Keratinocyte (primary cell): ENCODE measurements around the gene TAPT1. TPM values are rescaled to one million over a fixed set of nuclear protein-coding genes. Genes with fewer than 3 reads are reported as not detected.

Source experiments
- DNase-seq: peaks from one replicate; pipeline ENCODE4 v3.0.0-alpha.2; 2011; ENCODE audit warnings: low read depth, missing footprints, low spot score
- FAIRE-seq: peaks from 2 replicates; lab custom pipeline; 2011; peaks lifted over from hg19 to GRCh38; lab: Jason Lieb, UNC
- H2AFZ ChIP-seq: 2 replicates; pipeline ENCODE4 v1.6.0; 2012; ENCODE audit warnings: low read length, control low read depth, inconsistent platforms; ENCODE audit not compliant: control insufficient read depth
- H3K27ac ChIP-seq: 2 replicates; pipeline ENCODE4 v1.5.1; 2011; ENCODE audit warnings: low read length; ENCODE audit not compliant: control insufficient read depth, insufficient read depth
- H3K27me3 ChIP-seq: 3 replicates; pipeline ENCODE4 v1.6.0; 2011; ENCODE audit warnings: low read length; ENCODE audit not compliant: control insufficient read depth, insufficient read depth; ENCODE audit errors: extremely low read depth
- H3K36me3 ChIP-seq, 2 experiments: 2 replicates in 1 of 2; 3 replicates in 1 of 2; pipeline ENCODE4 v1.5.1; 2011; ENCODE audit warnings: low read length in 2 of 2, mild to moderate bottlenecking in 1 of 2; ENCODE audit not compliant: control insufficient read depth in 2 of 2, insufficient read depth in 2 of 2; ENCODE audit errors: extremely low read depth in 1 of 2
- H3K4me1 ChIP-seq: 3 replicates; pipeline ENCODE4 v1.5.1; 2011; ENCODE audit warnings: low read length; ENCODE audit not compliant: control insufficient read depth, insufficient read depth; ENCODE audit errors: extremely low read depth
- H3K4me2 ChIP-seq: 3 replicates; pipeline ENCODE4 v1.6.0; 2011; ENCODE audit warnings: low read depth, low read length; ENCODE audit not compliant: control insufficient read depth, insufficient read depth; ENCODE audit errors: extremely low read depth
- H3K4me3 ChIP-seq, 3 experiments: fragments of 200-600 bp in 1 of 3; sonication (generic) in 1 of 3; 2 replicates in 2 of 3; 3 replicates in 1 of 3; pipeline ENCODE4 v1.5.1; 2011 to 2016; ENCODE audit warnings: low read length in 3 of 3, mild to moderate bottlenecking in 3 of 3, control low read depth in 2 of 3, inconsistent platforms in 1 of 3, low read depth in 1 of 3, mixed read lengths in 1 of 3, mixed run types in 1 of 3, moderate library complexity in 1 of 3; ENCODE audit not compliant: control insufficient read depth in 2 of 3, insufficient read depth in 2 of 3; ENCODE audit errors: extremely low read depth in 1 of 3
- H3K79me2 ChIP-seq: 2 replicates; pipeline ENCODE4 v1.6.0; 2012; ENCODE audit warnings: low read length; ENCODE audit not compliant: control insufficient read depth, insufficient read depth
- H3K9ac ChIP-seq: 3 replicates; pipeline ENCODE4 v1.6.0; 2011; ENCODE audit warnings: low read length; ENCODE audit not compliant: control insufficient read depth, insufficient read depth; ENCODE audit errors: extremely low read depth
- H3K9me1 ChIP-seq: 3 replicates; pipeline ENCODE4 v1.6.0; 2011; ENCODE audit warnings: low read length; ENCODE audit not compliant: control insufficient read depth, insufficient read depth; ENCODE audit errors: extremely low read depth
- H3K9me3 ChIP-seq: 2 replicates; pipeline ENCODE4 v1.5.1; 2012; ENCODE audit warnings: low read depth, low read length; ENCODE audit not compliant: control insufficient read depth
- H4K20me1 ChIP-seq: 3 replicates; pipeline ENCODE4 v1.6.0; 2011; ENCODE audit warnings: low read length; ENCODE audit not compliant: control insufficient read depth, insufficient read depth; ENCODE audit errors: extremely low read depth
- EZH2 ChIP-seq: IDR thresholded peaks from one replicate; pipeline ENCODE4 v1.6.1; 2012; ENCODE audit warnings: inconsistent platforms, mild to moderate bottlenecking, low read length, moderate library complexity
- dilution Hi-C: fragments of 300-500 bp; cut with MboI; formaldehyde crosslinking; loops from one replicate; pipeline ENCODE4 v1.7.0; 2020; ENCODE audit warnings: low sequenced_read_pairs; ENCODE audit not compliant: extremely low pct_ligation_motif_present
- polyA plus RNA-seq, 5 experiments: library from polyadenylated mRNA; depleted of rRNA in 3 of 5; stranded (reverse) in 3 of 5; stranded (forward) in 1 of 5; unstranded in 1 of 5; fragments of >200 nt; gene quantifications; 1 replicate in 1 of 5; 2 replicates in 3 of 5; 3 replicates in 1 of 5; pipeline versions ENCODE4 v1.2.1 to v1.2.3, GENCODE V29; 2011 to 2012; ENCODE audit warnings: missing spikeins in 2 of 5, low read depth in 1 of 5, low replicate concordance in 1 of 5
- TF ChIP-seq, protein P1 (sequence below), 3 experiments: IDR thresholded peaks in 1 of 3; conservative IDR thresholded peaks in 1 of 3; optimal IDR thresholded peaks in 1 of 3; 2 replicates in 2 of 3; 3 replicates in 1 of 3; pipeline versions ENCODE3 to v1.5.1; 2011; ENCODE audit warnings: low read length in 3 of 3, mild to moderate bottlenecking in 3 of 3, moderate library complexity in 2 of 3, control low read depth in 1 of 3, inconsistent platforms in 1 of 3; ENCODE audit not compliant: insufficient read depth in 2 of 3; ENCODE audit errors: extremely low read depth in 1 of 3

TAPT1 gene
- polyA plus RNA-seq, 1 donor (not counting 4 experiments of a cell fraction or from before 2014, with no cell fraction given) = 10.7 TPM

DNA sequence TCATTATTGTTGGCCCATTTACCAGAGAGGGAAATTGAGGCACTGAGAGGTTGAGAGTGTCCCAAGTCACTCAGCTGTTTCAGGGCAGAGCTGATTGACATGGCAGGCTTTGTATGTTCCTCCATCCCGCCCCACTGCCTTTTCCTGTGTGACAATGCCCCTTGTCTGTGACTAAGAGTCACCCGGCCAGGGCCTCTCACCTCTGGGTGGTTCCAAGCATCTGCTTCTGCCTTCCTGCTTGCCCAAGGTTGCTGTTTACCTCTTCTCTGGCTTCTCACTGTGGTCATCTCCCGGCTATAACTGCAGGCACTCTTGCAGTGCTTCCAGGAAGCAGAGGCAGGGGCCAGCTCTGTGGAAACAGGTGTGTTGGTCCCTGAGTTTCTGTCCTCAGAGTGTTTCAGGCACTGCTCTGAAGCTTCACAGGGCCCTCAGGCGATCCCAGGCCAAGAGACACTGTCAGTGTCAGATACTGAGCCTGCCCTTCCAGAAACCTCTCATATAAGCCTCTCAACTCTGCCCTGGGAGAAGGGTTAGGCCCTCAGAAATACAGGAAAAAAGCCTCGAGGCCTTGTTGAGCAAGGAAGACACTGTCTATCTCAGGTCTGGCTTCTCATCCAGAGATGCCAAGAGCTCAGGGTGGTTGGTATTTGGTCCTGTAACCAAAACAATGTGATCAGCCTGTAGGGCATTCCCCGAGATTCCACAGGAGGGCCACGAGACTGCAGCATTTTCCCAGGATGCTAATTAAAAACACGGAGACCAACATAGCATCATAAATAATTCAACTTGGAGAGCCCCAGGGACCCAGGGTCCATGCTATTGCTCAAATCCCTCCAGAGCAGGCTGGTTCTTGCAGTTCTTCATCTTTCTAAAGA lies 100.5 kb downstream of the TAPT1 start:
- Histone ChIP-seq H3K79me2 (no peaks in the 10 kb centered on the region), H3K9me3 (no peaks in the 10 kb centered on the region), H4K20me1 (no peaks in the 10 kb centered on the region), H3K9ac (no peak overlapping the region), H3K27ac (no peak overlapping the region), H2AFZ (no peak overlapping the region), H3K36me3 (no peaks in the 10 kb centered on the region), H3K4me3 (no peak overlapping the region), H3K4me2 (no peak overlapping the region), H3K9me1 (no peaks in the 10 kb centered on the region), H3K4me1 (no peaks in the 10 kb centered on the region), H3K27me3 (peaks cover 11% of the 10 kb centered on the region)
- DNase-seq (no peak), FAIRE-seq (no peak)
- TF ChIP-seq, protein P1, sequence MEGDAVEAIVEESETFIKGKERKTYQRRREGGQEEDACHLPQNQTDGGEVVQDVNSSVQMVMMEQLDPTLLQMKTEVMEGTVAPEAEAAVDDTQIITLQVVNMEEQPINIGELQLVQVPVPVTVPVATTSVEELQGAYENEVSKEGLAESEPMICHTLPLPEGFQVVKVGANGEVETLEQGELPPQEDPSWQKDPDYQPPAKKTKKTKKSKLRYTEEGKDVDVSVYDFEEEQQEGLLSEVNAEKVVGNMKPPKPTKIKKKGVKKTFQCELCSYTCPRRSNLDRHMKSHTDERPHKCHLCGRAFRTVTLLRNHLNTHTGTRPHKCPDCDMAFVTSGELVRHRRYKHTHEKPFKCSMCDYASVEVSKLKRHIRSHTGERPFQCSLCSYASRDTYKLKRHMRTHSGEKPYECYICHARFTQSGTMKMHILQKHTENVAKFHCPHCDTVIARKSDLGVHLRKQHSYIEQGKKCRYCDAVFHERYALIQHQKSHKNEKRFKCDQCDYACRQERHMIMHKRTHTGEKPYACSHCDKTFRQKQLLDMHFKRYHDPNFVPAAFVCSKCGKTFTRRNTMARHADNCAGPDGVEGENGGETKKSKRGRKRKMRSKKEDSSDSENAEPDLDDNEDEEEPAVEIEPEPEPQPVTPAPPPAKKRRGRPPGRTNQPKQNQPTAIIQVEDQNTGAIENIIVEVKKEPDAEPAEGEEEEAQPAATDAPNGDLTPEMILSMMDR (optimal IDR thresholded peaks at IDR 0.05 in 1 of 3, IDR thresholded peaks at IDR 0.05 in 1 of 3, conservative IDR thresholded peaks at IDR 0.05 in 1 of 3; ENCODE audit: extremely low read depth in 1 of 3, insufficient read depth in 2 of 3, low read length in 3 of 3) = no peak
- TF ChIP-seq EZH2 = no peak
- dilution Hi-C loops = no loop called here

DNA sequence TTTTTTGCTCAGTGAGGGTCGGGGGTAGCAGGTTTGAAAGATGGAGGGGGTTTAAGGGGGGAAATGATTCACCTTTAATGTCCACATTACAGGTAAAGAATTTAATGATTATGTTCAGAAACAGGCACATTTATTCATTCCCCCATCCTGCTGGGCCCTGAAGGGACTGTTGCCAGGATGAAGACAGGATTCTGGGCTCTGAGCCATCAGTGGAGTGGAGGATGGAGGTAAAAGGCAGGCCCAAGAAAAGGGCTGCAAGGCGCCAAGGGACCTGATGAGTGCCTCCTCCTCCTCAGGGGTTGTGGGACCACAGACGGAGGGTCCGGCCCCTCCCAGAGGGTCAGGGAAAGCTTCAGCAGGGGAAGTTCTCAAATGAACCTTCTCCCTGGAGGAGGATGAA lies 102.0 kb downstream of the TAPT1 start:
- Histone ChIP-seq H3K27ac (no peak overlapping the region), H3K36me3 (no peaks in the 10 kb centered on the region), H3K27me3 (peaks cover 11% of the 10 kb centered on the region), H3K4me3 (no peak overlapping the region), H3K9me3 (no peaks in the 10 kb centered on the region), H4K20me1 (no peaks in the 10 kb centered on the region), H3K9me1 (no peaks in the 10 kb centered on the region), H3K4me2 (no peak overlapping the region), H3K79me2 (no peaks in the 10 kb centered on the region), H3K9ac (no peak overlapping the region), H2AFZ (no peak overlapping the region), H3K4me1 (no peaks in the 10 kb centered on the region)
- TF ChIP-seq EZH2 = no peak
- TF ChIP-seq, protein P1 (optimal IDR thresholded peaks at IDR 0.05 in 1 of 3, IDR thresholded peaks at IDR 0.05 in 1 of 3, conservative IDR thresholded peaks at IDR 0.05 in 1 of 3; ENCODE audit: extremely low read depth in 1 of 3, insufficient read depth in 2 of 3, low read length in 3 of 3) = no peak
- dilution Hi-C loops = no loop called here
- no peak for FAIRE-seq
- no peak for DNase-seq
